Liver (tissue), 9 donors: ENCODE data around the gene SENP7. TPM values are rescaled to one million over a fixed set of nuclear protein-coding genes. Genes with fewer than 3 reads are reported as not detected.

Experiments
- DNase-seq: peaks from one replicate; pipeline ENCODE4 v3.0.0-alpha.2; 2017; ENCODE audit warnings: low spot score
- H3K27ac ChIP-seq, 2 donors: one replicate each; pipeline ENCODE4 v1.7.0; 2013; ENCODE audit warnings: inconsistent platforms in 2 of 2, low read length in 2 of 2, control low read depth in 1 of 2, low read depth in 1 of 2, mild to moderate bottlenecking in 1 of 2
- H3K27me3 ChIP-seq, 4 donors: one replicate each; pipeline versions ENCODE4 v1.6.1 to v1.7.0; 2013; ENCODE audit warnings: low read length in 3 of 4, inconsistent platforms in 1 of 4, mild to moderate bottlenecking in 1 of 4, moderate library complexity in 1 of 4; ENCODE audit not compliant: control insufficient read depth in 4 of 4, insufficient read depth in 4 of 4
- H3K36me3 ChIP-seq, 4 donors: one replicate each; pipeline versions ENCODE4 v1.6.1 to v1.7.0; 2013; ENCODE audit warnings: low read length in 3 of 4, mild to moderate bottlenecking in 3 of 4, low read depth in 1 of 4, moderate library complexity in 1 of 4; ENCODE audit not compliant: control insufficient read depth in 4 of 4, insufficient read depth in 3 of 4
- H3K4me1 ChIP-seq, 4 donors: one replicate each; pipeline versions ENCODE4 v1.6.1 to v1.7.0; 2013; ENCODE audit warnings: low read length in 3 of 4, mild to moderate bottlenecking in 3 of 4, moderate library complexity in 1 of 4; ENCODE audit not compliant: control insufficient read depth in 4 of 4, insufficient read depth in 4 of 4
- H3K4me3 ChIP-seq, 3 donors: one replicate each; pipeline versions ENCODE4 v1.6.1 to v1.7.0; 2013; ENCODE audit warnings: low read length in 3 of 3, control low read depth in 1 of 3, low read depth in 1 of 3, mild to moderate bottlenecking in 1 of 3
- H3K9ac ChIP-seq, 2 donors: one replicate each; pipeline ENCODE4 v1.7.0; 2013; ENCODE audit warnings: low read length in 2 of 2, mild to moderate bottlenecking in 2 of 2, moderate library complexity in 2 of 2, control low read depth in 1 of 2, low read depth in 1 of 2
- H3K9me3 ChIP-seq, 4 donors: one replicate each; pipeline versions ENCODE4 v1.6.1 to v1.7.0; 2013; ENCODE audit warnings: low read length in 3 of 4; ENCODE audit not compliant: control insufficient read depth in 4 of 4
- ATF3 ChIP-seq: IDR thresholded peaks from 2 replicates; pipeline ENCODE4 v1.6.1; 2016; ENCODE audit warnings: antibody characterized with exemption
- CTCF ChIP-seq: fragments of 150-350 bp; IDR thresholded peaks from 2 replicates; pipeline ENCODE4 v1.5.1; 2017; ENCODE audit warnings: improper control_type of control experiment, low read depth, low read length; ENCODE audit not compliant: missing input control
- FOXA2 ChIP-seq: IDR thresholded peaks from 2 replicates; pipeline ENCODE4 v1.6.1; 2016; ENCODE audit warnings: antibody characterized with exemption
- HNF4A ChIP-seq, 2 donors: conservative IDR thresholded peaks; 2 replicates each; pipeline ENCODE4 v1.6.1; 2016; ENCODE audit warnings: antibody characterized with exemption in 2 of 2, mild to moderate bottlenecking in 2 of 2
- HNF4G ChIP-seq: IDR thresholded peaks from 2 replicates; pipeline ENCODE4 v1.6.1; 2016; ENCODE audit warnings: antibody characterized with exemption
- MAX ChIP-seq: IDR thresholded peaks from 2 replicates; pipeline ENCODE4 v1.6.1; 2016; ENCODE audit warnings: antibody characterized with exemption
- NR2F2 ChIP-seq: IDR thresholded peaks from 2 replicates; pipeline ENCODE4 v1.6.1; 2016; ENCODE audit warnings: antibody characterized with exemption
- REST ChIP-seq: IDR thresholded peaks from 2 replicates; pipeline ENCODE4 v1.6.1; 2016; ENCODE audit warnings: antibody characterized with exemption, mild to moderate bottlenecking
- RXRA ChIP-seq, 2 donors: IDR thresholded peaks; 2 replicates each; pipeline ENCODE4 v1.6.1; 2017 to 2018; ENCODE audit warnings: antibody characterized with exemption in 2 of 2, mild to moderate bottlenecking in 1 of 2
- SP1 ChIP-seq: IDR thresholded peaks from 2 replicates; pipeline ENCODE4 v1.6.1; 2018; ENCODE audit warnings: antibody characterized with exemption, mild to moderate bottlenecking
- TAF1 ChIP-seq: conservative IDR thresholded peaks from 2 replicates; pipeline ENCODE4 v1.6.1; 2016; ENCODE audit warnings: antibody characterized with exemption, mild to moderate bottlenecking
- YY1 ChIP-seq: IDR thresholded peaks from 2 replicates; pipeline ENCODE4 v1.6.1; 2016; ENCODE audit warnings: antibody characterized with exemption, mild to moderate bottlenecking
- ZBTB33 ChIP-seq: IDR thresholded peaks from 2 replicates; pipeline ENCODE4 v1.6.1; 2016; ENCODE audit warnings: antibody characterized with exemption
- WGBS: extraction: QIAGEN DNeasy Blood & Tissue Kit; methylation state at CpG from one replicate; pipeline ENCODE4 v1.1.7; 2013; 5-methylcytosine and 5-hydroxymethylcytosine counted together
- polyA plus RNA-seq, 2 donors: library from polyadenylated mRNA; stranded (reverse) in 1 of 2; unstranded in 1 of 2; fragments of 200-250 nt in 1 of 2; fragments of >200 nt in 1 of 2; fragmentation: Nextera tagmentation in 1 of 2; extraction: Ambion mirVana in 1 of 2; gene quantifications; one replicate each; pipeline versions ENCODE4 v1.2.1 to v1.2.3, GENCODE V29; 2013 to 2015
- total RNA-seq, 2 donors: library from RNA; depleted of rRNA; stranded (reverse); fragments of >200 nt; gene quantifications; one replicate each; pipeline ENCODE4 v1.2.3, GENCODE V29; 2014
- donor health status: healthy.
- donor health status: healthy.
- donor health status: healthy.
- donor health status: healthy.
- donor health status: healthy.

The SENP7 gene
- total and polyA plus RNA-seq, 4 donors: 1.9 to 18.5 (median 6.8) TPM

GRCh38 chr3:101529816-101530685, 17.0 kb upstream of the SENP7 start:
- Histone ChIP-seq H3K4me3 (no peak overlapping the region), H3K36me3 (no peaks in the 10 kb centered on the region), H3K27me3 (peaks cover 0 to 7% (median 0%) of the 10 kb centered on the region in 4 donors), H3K9me3 (peaks cover 0 to 5% (median 3%) of the 10 kb centered on the region in 4 donors), H3K4me1 (no peaks in the 10 kb centered on the region), H3K9ac (no peak overlapping the region), H3K27ac (no peak overlapping the region)
- TF ChIP-seq RXRA (IDR thresholded peaks at IDR 0.05): no peak
- no peak for TF ChIP-seq MAX
- peak; percentile 67 for DNase-seq
- WGBS: 84% methylated on average over 4 of the region's 4 CpGs

- Histone ChIP-seq H3K4me1 (no peaks in the 10 kb centered on the region), H3K27ac (no peak overlapping the region), H3K4me3 (no peak overlapping the region), H3K9ac (no peak overlapping the region), H3K36me3 (no peaks in the 10 kb centered on the region), H3K27me3 (peaks cover 0 to 7% (median 0%) of the 10 kb centered on the region in 4 donors), H3K9me3 (peaks cover 0 to 5% (median 3%) of the 10 kb centered on the region in 4 donors)
- TF ChIP-seq CTCF: no peak
- no peak for TF ChIP-seq REST
- TF ChIP-seq FOXA2: no peak
- no peak for TF ChIP-seq YY1
- no peak for TF ChIP-seq TAF1
- no peak for TF ChIP-seq SP1
- no peak for TF ChIP-seq NR2F2
- TF ChIP-seq HNF4G: no peak
- TF ChIP-seq MAX: no peak
- no peak for TF ChIP-seq RXRA (IDR thresholded peaks at IDR 0.05)
- TF ChIP-seq HNF4A (conservative IDR thresholded peaks at IDR 0.05): no peak
- TF ChIP-seq ZBTB33: no peak
- no peak for TF ChIP-seq ATF3
- WGBS: 43% methylated on average over 1 of the region's 1 CpG
- no peak for DNase-seq
Observed at GRCh38 chr3:101527906-101528305, 14.9 kb upstream of the SENP7 start.
